ENCODE results near the gene SS18L1.
"Not testable (repeated sequence)": the region's sequence is repeated elsewhere in the genome, so short reads cannot be mapped to it uniquely, and the experiment has no call there.

The SS18L1 gene

GRCh38 chr20:62143081-62143956 lies at the start of gene SS18L1, which contains the start of gene PSMA7:
TSS of gene SS18L1 (plus strand) at chr20:62143769. CDS start at chr20:62143821, 52 bp downstream.
TSS of gene PSMA7 (minus strand) at chr20:62143394. CDS start at chr20:62143303, 91 bp downstream.
- ATAC-seq (peak; percentile 87), DNase-seq (peak; percentile 88)

GRCh38 chr20:62096421-62097380 lies 46.9 kb upstream of the SS18L1 start:
- DNase-seq (no peak), ATAC-seq (no peak)

DNA sequence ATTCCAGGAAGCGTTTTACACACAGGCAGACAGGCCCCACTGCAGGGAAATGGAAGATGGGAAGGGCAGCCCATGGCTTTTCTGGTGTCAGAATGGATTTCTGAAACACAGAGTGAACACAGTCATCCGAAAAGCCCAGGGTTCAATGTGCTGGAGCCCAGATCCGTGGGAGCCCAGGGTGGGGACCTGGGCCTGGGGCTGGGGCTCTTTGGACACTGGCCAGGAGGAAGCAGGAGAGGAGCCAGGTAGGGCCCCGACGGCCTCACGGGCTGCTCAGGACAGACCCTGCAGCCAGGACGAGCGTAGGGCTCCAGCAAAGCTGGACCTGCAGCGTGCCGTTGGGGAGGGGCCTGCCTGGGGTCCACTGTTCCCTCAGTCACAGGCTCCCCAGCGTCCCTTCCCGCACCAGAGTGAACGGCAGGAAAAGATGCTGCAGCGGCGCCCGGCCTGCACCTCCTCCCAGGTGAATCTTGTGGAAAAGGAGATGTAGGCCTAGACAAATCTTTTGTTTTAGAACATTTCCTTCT lies 45.6 kb upstream of the SS18L1 start:
- no peak for ATAC-seq
- DNase-seq: no peak

DNA sequence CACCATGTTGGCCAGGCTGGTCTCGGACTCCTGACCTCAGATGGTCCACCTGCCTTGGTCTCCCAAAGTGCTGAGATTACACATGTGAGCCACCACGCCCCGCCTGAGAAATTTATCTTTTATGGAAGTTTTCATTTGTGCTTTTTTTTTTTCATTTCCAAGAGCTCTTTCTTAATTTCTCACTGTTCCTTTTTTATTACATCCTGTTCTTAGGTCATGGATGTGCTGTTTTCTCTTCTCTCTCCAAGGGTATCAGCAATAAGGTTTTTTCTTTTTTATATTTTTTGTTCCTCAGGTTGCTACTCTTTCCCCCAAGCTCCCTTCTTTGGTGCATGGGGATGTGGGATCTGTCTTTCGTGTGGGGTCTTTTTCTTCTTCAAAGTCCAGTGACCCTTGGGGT lies 42.5 kb upstream of the SS18L1 start:
- ATAC-seq: no peak
- no peak for DNase-seq

DNA sequence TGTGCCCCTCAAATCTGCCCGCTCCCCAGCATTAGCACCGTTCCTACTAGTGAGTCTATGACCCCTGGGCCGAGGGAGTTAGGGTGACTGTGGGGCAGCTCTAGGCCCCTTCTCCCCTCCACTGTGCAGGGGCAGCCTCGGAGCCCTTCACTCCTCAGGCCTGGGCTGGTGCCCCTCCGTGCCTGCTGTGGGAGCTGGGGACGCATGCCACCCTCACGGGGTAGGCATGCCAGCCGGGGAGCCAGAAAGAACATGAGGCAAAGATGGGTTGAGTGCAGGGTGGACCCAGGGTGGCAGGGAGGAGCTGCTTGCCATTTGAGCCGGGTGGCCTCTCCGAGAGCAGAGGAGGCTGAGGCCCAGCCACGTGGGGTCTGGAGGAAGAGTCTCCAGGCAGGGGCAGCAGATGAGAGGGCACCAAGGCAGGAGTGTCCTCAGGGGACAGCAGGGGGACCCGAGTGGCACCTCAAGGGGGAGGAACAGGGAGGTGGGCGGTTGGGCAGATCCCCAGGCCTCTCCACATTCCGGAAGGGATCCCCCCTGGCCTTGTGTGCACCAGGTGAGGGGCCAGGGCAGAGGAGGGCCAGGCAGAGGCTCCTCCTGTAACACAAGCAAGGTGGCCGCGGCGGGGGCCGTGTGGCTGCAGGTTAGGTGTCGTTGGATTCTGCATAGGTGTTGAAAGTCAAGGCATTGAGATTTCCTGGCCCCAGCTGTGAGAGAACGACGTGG lies 39.9 kb upstream of the SS18L1 start:
- ATAC-seq: no peak
- no peak for DNase-seq

- DNase-seq (no peak), ATAC-seq (no peak)
These were observed 39.3 kb upstream of the SS18L1 start for GRCh38 chr20:62104234-62104789.

DNA sequence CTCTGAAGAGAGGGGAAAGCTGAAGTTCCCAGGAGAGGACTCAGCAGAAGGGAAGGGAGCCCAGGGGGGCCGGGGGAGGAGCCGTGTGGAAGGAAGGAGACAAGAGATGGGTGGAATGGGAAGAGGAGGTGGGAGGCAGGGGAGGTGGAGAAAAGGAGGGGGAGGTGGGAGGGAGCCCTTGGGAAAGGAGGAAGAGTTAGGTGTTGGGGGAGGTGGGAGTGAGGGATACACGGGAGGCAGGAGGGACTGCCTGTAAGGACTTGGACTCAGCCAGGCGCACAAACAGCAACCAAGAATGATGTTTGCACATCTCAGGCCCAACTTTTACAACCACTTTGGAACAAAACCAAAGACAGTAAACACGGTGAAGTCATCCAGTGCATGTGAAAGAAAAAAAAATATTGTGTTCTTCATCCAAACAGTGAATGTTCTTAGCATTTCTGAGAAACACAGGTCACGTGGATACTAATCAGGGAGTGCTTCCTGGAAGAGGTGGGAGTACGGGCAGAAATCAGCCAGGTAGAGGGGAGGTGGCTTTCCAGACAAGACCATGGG lies 38.7 kb upstream of the SS18L1 start:
- no peak for ATAC-seq

GRCh38 chr20:62105592-62105991 lies 38.0 kb upstream of the SS18L1 start:
- no peak for DNase-seq

More for the DNA sequence above, 38.7 kb upstream of the SS18L1 start:
- no peak for DNase-seq

DNA sequence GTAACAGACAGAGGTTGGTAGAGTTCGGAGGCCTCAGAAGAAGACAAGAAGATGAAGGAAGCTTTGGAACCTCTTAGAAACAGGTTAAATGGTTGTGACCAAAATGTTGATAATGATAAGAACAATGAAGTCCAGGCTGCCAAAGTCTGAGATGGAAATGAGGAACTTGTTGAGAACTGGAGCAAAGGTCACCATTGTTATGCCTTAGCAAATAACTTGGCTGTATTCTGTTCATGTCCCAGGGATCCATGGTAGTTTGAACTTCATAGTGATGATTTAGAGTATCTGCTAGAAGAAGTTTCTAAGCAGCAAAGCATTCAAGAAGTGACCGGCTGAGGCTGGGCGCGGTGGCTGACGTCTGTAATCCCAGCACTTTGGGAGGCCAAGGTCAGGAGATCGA lies 32.4 kb upstream of the SS18L1 start:
- DNase-seq (no peak), ATAC-seq (no peak)

More at GRCh38 chr20:62105592-62105991, 38.0 kb upstream of the SS18L1 start:
- ATAC-seq: no peak

DNA sequence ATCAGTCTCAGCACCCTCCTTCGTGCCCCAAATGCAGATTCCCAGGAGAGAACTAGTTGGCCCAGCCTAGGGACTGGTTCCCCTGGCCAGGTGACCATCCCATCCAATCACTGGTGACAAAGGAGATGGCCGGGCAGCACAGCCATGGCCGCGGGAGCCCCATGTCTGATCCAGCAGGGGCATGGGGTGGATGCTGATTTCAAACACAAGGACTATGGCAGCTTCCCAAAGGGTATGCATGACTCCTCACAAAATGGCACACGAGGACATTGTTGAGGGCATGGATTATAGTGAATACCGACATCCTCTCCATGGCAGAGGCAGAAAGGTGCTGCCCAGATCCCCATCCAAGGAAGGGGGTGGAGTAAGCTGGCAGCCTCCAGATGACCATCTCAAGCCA lies 31.2 kb upstream of the SS18L1 start:
- DNase-seq (no peak), ATAC-seq (no peak)

DNA sequence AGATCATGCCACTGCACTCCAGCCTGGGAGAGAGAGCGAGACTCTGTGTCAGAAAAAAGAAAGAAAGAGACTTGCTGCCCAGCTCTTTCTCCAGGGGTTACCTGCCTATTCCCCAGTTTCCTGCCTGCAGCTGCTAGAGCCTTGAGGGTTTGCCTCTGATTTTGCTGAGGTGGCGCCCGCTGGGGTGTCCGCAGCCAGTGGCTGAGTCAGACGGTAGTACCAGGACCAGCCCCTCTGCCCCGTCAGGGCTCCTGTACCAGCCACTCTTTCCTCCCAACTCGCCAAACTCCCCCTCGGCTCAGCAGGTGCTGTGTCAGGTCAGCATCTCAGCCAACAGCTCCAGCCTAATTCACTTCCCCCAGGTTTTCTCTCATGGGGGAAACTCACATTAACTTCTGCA lies 28.7 kb upstream of the SS18L1 start:
- ATAC-seq (no peak), DNase-seq (no peak)

GRCh38 chr20:62115800-62116407 lies 27.7 kb upstream of the SS18L1 start:
- DNase-seq, ATAC-seq: not testable (repeated sequence)

- no peak for DNase-seq
- no peak for ATAC-seq
These were observed 26.8 kb upstream of the SS18L1 start for GRCh38 chr20:62116558-62117361.

DNA sequence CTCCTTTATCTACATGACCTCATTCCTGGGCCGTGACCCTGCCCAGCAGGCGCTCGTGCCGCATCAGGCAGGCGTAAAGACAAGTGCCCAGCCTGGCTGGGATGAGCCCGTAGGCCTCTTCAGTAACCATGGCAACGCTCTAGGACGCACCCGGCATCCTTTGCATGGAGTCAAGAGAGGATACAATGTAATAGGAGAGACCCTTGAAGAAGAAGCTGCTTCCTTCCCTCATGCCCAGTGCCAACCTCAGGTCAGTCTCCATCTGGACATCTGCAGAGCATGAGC lies 26.3 kb upstream of the SS18L1 start:
- DNase-seq (no peak), ATAC-seq (no peak)

- ATAC-seq (no peak), DNase-seq (peak; percentile 57)
These were observed 25.9 kb upstream of the SS18L1 start for GRCh38 chr20:62117658-62118057.

DNA sequence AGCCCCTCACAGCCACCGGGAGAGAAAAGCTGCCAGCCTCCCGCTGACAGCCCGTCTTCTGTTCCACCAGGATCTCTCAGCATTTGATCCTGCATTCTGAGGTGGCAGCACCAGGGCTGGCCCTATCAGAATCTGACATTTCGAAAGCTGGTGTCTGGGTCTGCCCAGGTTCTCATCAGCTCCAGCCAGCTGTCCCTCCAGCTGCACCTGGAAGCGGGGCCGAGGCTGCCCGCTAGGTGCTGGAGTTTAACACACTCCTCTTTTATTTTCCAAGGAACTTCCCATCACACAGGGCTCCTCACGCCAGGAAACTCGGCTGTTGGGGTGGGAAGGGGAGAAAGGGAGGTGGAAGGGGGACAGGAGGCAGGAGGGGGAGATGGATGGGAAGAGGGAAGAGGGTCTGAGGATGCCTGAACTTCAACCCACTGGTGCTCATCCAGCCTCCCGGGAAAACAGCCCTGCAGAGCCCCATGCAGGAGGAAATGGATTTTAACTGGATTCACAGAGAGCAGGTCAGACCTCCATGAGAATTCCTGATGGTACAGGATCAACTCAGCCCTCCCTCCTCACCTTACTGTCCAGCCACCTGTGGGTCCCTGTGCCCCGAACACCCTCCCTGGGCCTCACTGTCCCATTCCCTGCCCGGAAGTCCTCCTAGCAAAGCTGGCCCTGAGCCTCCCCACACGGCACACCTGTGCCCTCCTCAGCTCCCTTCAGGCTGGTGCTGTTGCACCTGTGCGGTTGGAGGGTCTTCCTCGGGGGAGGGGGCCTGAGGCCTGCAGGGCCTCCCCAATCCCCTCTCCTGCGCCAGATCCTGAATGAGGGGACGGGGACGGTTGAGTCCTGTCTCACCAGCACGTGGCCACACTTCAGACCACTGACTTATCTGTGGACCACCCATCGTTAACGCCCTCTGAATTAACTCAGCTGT lies 25.2 kb upstream of the SS18L1 start:
- DNase-seq (no peak), ATAC-seq (no peak)

DNA sequence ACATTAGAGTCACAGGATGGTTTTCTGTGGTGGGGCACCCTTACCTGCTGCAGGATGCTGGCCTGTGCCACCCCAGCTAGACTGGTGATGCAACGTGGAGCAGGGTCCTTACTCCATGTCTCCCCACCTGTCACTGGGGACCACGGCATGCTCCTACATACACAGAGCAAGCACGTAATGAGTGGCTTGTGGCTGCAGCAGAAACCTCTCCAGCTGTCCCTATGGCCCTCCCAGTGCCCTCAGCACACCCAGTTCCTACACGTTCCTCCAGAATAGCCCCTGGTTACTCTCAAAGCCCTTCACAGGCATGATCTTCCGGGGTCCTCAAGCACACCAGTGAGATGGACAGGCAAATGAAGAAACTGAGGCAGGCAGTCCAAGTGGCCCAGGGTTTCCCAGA lies 24.5 kb upstream of the SS18L1 start:
- no peak for ATAC-seq
- no peak for DNase-seq

- DNase-seq: no peak
- no peak for ATAC-seq
These were observed 23.8 kb upstream of the SS18L1 start for GRCh38 chr20:62119591-62120364.

All from stimulated activated naive CD8-positive, alpha-beta T cell treated with anti-CD3 and anti-CD28 coated beads, Interleukin-15, Interleukin-2, amounts not matched to agents 100 U/mL and 50 U/mL, for 24 hours (primary cell).